Tibial nerve (tissue), 4 donors: ENCODE measurements around the gene ADRB1.

Source experiments
- EP300 ChIP-seq, 2 donors: sonication (generic); formaldehyde crosslinking; IDR thresholded peaks; one replicate each; pipeline ENCODE4 v1.6.1; 2017; ENCODE audit warnings: antibody characterized with exemption in 2 of 2, mild to moderate bottlenecking in 1 of 2
- POLR2A ChIP-seq, 2 donors: fragments of 450-650 bp; IDR thresholded peaks; one replicate each; pipeline ENCODE4 v1.6.1; 2017; ENCODE audit warnings: antibody characterized with exemption in 2 of 2, mild to moderate bottlenecking in 2 of 2, moderate library complexity in 2 of 2
- TF ChIP-seq, protein P1 (sequence below), 5 experiments: fragments of 200-600 bp in 3 of 5; fragments of 450-650 bp in 2 of 5; sonication (generic) in 3 of 5; IDR thresholded peaks; one replicate each; pipeline ENCODE4 v1.5.1; 2016 to 2019; ENCODE audit warnings: antibody characterized with exemption in 5 of 5, mild to moderate bottlenecking in 3 of 5, moderate library complexity in 2 of 5

DNA sequence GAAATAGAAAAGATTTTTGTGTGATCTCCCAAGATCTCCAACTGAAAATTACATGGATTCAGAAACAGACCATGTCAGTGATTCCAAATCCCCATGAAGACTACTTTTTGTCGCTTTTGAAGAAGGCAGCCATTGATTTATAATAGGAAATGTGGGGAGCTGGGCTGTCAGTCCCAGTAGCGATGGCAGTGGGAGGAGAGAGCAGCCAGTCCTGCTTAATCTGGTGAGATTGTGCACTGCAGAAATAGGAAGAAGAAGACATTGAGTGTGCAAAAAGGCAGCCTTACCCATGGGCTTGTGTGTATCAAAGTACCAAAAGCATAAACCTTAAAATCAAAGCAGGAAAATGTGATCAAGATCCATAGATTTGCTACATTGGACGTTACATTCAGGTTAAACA, 4.8 kb downstream of the ADRB1 start:
- TF ChIP-seq, protein P1, sequence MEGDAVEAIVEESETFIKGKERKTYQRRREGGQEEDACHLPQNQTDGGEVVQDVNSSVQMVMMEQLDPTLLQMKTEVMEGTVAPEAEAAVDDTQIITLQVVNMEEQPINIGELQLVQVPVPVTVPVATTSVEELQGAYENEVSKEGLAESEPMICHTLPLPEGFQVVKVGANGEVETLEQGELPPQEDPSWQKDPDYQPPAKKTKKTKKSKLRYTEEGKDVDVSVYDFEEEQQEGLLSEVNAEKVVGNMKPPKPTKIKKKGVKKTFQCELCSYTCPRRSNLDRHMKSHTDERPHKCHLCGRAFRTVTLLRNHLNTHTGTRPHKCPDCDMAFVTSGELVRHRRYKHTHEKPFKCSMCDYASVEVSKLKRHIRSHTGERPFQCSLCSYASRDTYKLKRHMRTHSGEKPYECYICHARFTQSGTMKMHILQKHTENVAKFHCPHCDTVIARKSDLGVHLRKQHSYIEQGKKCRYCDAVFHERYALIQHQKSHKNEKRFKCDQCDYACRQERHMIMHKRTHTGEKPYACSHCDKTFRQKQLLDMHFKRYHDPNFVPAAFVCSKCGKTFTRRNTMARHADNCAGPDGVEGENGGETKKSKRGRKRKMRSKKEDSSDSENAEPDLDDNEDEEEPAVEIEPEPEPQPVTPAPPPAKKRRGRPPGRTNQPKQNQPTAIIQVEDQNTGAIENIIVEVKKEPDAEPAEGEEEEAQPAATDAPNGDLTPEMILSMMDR (IDR thresholded peaks at IDR 0.05), result no peak
- no peak for TF ChIP-seq EP300 (IDR thresholded peaks at IDR 0.05)
- no peak for TF ChIP-seq POLR2A (IDR thresholded peaks at IDR 0.05)
